HCT116 (cell line): ENCODE data around the gene RASIP1. TPM values are rescaled to one million over a fixed set of nuclear protein-coding genes. Genes with fewer than 3 reads are reported as not detected.
"Not testable (repeated sequence)": the region's sequence is repeated elsewhere in the genome, so short reads cannot be mapped to it uniquely, and the experiment has no call there.

Experiments
- ATAC-seq: fragments of 200-7000 bp; cut with Tn5 transposase; 2 replicates; pipeline ENCODE4 v1.9.1; 2020; ENCODE audit warnings: mild to moderate bottlenecking, moderate library complexity
- BruUV-seq: library from RNA; stranded (reverse); fragments of 400-500 nt; replicated peaks from 2 replicates; lab custom pipeline; 2021; lab: Mats Ljungman, UMichigan
- CTCF ChIA-PET: fragments of 300-600 bp; sonication (Branson Sonifier 250); formaldehyde crosslinking; loops from one replicate; lab custom pipeline; 2021; ENCODE audit warnings: antibody characterized with exemption; lab: Charles Lee
- POLR2A ChIA-PET: fragments of 300-600, 350-600 bp; sonication (Branson Sonifier 250); formaldehyde crosslinking; loops from one replicate; lab custom pipeline; 2021; ENCODE audit warnings: antibody characterized with exemption; lab: Charles Lee
- RAD21 ChIA-PET, 2 experiments: fragments of 300-600 bp; sonication (Branson Sonifier 250); formaldehyde crosslinking; loops; one replicate each; lab custom pipeline; 2023; ENCODE audit warnings: low total read pairs in 2 of 2; ENCODE audit not compliant: uncharacterized antibody in 2 of 2, unreplicated experiment in 2 of 2, low non-redundant PET in 1 of 2; lab: Charles Lee
- DNase-seq: peaks from one replicate; pipeline ENCODE4 v3.0.0-alpha.2; 2010; ENCODE audit warnings: low read depth, low spot score
- H2AFZ ChIP-seq: fragments of 200-600 bp; shearing (Covaris generic), sonication (generic); 2 replicates; pipeline ENCODE4 v1.6.1; 2017; ENCODE audit warnings: low read depth, mixed run types, mixed read lengths, antibody characterized with exemption, low read length; ENCODE audit not compliant: poor library complexity, severe bottlenecking
- H3K27ac ChIP-seq: 2 replicates; pipeline ENCODE4 v1.5.1; 2012; ENCODE audit warnings: low read depth, low read length
- H3K27me3 ChIP-seq: fragments of 200-600 bp; sonication (generic); 2 replicates; pipeline ENCODE4 v1.6.1; 2016; ENCODE audit warnings: mixed run types, low read length, mixed read lengths; ENCODE audit not compliant: insufficient read depth
- H3K36me3 ChIP-seq, 2 experiments: fragments of 200-500 bp in 1 of 2; fragments of 200-600 bp in 1 of 2; sonication (Bioruptor generic) in 1 of 2; sonication (generic) in 1 of 2; 2 replicates each; pipeline versions ENCODE4 v1.5.1 to v1.6.1; 2014 to 2016; ENCODE audit warnings: low read length in 2 of 2, inconsistent platforms in 1 of 2, mixed read lengths in 1 of 2, mixed run types in 1 of 2; ENCODE audit not compliant: insufficient read depth in 2 of 2, control insufficient read depth in 1 of 2
- H3K4me1 ChIP-seq, 2 experiments: fragments of 200-600 bp in 1 of 2; sonication (generic) in 1 of 2; 2 replicates each; pipeline versions ENCODE4 v1.5.1 to v1.6.1; 2012 to 2017; ENCODE audit warnings: low read length in 2 of 2, inconsistent platforms in 1 of 2, mild to moderate bottlenecking in 1 of 2, mixed read lengths in 1 of 2, mixed run types in 1 of 2, moderate library complexity in 1 of 2; ENCODE audit not compliant: insufficient read depth in 2 of 2, control insufficient read depth in 1 of 2
- H3K4me2 ChIP-seq: fragments of 200-600 bp; sonication (generic); 2 replicates; pipeline ENCODE4 v1.6.1; 2017; ENCODE audit warnings: mixed run types, low read length, mixed read lengths
- H3K4me3 ChIP-seq, 2 experiments: fragments of 200-600 bp in 1 of 2; sonication (generic) in 1 of 2; replicated peaks in 1 of 2; 2 replicates each; pipeline ENCODE4 v1.5.1; 2011 to 2016; ENCODE audit warnings: low read length in 2 of 2, control low read depth in 1 of 2, low read depth in 1 of 2, mild to moderate bottlenecking in 1 of 2, mixed read lengths in 1 of 2, mixed run types in 1 of 2
- H3K79me2 ChIP-seq: fragments of 200-600 bp; sonication (generic); 2 replicates; pipeline ENCODE4 v1.6.1; 2017; ENCODE audit warnings: mild to moderate bottlenecking, mixed run types, low read length, moderate library complexity, mixed read lengths; ENCODE audit not compliant: insufficient read depth
- H3K9ac ChIP-seq: fragments of 200-600 bp; sonication (generic); 2 replicates; pipeline ENCODE4 v1.6.1; 2016; ENCODE audit warnings: low read length, mixed read lengths
- H3K9me2 ChIP-seq: fragments of 200-600 bp; sonication (generic), shearing (Covaris generic); 2 replicates; pipeline ENCODE4 v1.6.1; 2017; ENCODE audit warnings: mixed run types, mild to moderate bottlenecking, moderate library complexity; ENCODE audit not compliant: insufficient read depth
- H3K9me3 ChIP-seq, 2 experiments: fragments of 200-500 bp in 1 of 2; fragments of 200-600 bp in 1 of 2; sonication (Bioruptor generic) in 1 of 2; sonication (generic) in 1 of 2; 2 replicates each; pipeline ENCODE4 v1.6.1; 2014 to 2017; ENCODE audit warnings: low read length in 2 of 2, mixed read lengths in 2 of 2, inconsistent platforms in 1 of 2, low read depth in 1 of 2, mild to moderate bottlenecking in 1 of 2, mixed run types in 1 of 2, moderate library complexity in 1 of 2; ENCODE audit not compliant: control insufficient read depth in 1 of 2, insufficient read depth in 1 of 2
- H4K20me1 ChIP-seq: fragments of 200-600 bp; sonication (generic), shearing (Covaris generic); 2 replicates; pipeline ENCODE4 v1.6.1; 2017; ENCODE audit warnings: mixed run types, mild to moderate bottlenecking, moderate library complexity; ENCODE audit not compliant: insufficient read depth
- ELF1 ChIP-seq: IDR thresholded peaks from 2 replicates; pipeline ENCODE4 v1.6.1; 2012; ENCODE audit warnings: low read depth, borderline replicate concordance
- POLR2A ChIP-seq: IDR thresholded peaks from 2 replicates; pipeline ENCODE4 v1.7.0; 2011; ENCODE audit warnings: borderline replicate concordance; ENCODE audit not compliant: insufficient read depth, insufficient read length; ENCODE audit errors: extremely low read depth
- POLR2AphosphoS5 ChIP-seq: IDR thresholded peaks from 2 replicates; pipeline ENCODE4 v1.6.1; 2011; ENCODE audit warnings: mild to moderate bottlenecking, low read depth, low read length, moderate library complexity
- YY1 ChIP-seq: IDR thresholded peaks from 2 replicates; pipeline ENCODE4 v1.6.1; 2011; ENCODE audit warnings: low read length, low read depth, moderate library complexity, mild to moderate bottlenecking; ENCODE audit not compliant: insufficient replicate concordance; ENCODE audit errors: extremely low read depth
- ZNF274 ChIP-seq: fragments of 200-500 bp; sonication (Bioruptor generic); IDR thresholded peaks from 2 replicates; pipeline ENCODE4 v1.6.1; 2014; ENCODE audit warnings: mild to moderate bottlenecking, low read depth, low read length, inconsistent platforms
- intact Hi-C: fragments of 100-400 bp; cut with micrococcal nuclease; formaldehyde crosslinking; loops from 2 replicates; pipeline ENCODE4 v1.10.0; 2022
- total RNA-seq: library from RNA; stranded (reverse); gene quantifications from one replicate; pipeline ENCODE4 v1.2.1, GENCODE V29; 2021; ENCODE audit not compliant: unreplicated experiment
- TF ChIP-seq, protein P1 (sequence below): IDR thresholded peaks from 2 replicates; pipeline ENCODE4 v1.6.1; 2012

RASIP1 gene
- total RNA-seq, 1 experiment from 2014 or later, result 1.9 TPM

DNA sequence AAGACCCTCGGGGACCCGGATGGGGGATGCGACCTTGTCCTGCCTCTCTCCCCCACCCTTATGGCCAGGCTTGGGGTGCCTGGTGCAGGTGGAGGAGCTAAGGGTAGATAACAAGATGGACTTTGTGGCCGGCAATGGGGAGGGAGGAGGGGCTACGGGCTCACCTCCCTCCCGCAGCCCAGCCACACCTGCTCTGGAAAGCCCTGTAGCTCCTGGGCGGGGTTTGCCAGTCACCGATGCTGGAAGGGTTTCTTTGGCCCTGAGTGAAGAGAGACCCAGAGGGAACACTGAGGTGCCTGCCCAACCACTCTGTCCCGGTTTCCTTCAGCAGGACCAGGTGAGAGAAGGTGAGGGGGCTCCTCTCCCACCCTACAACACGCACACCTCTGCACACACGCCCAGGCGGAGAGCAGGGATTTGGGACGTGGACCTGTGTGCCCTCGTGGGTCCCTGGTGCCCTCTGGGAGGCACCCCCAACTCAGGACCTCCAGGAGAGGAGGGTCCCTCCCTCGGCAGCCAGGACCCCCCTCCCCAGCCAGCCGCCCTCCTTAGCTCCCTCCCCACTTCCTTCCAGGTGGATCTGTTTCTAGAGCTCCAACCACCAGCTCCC lies 44.6 kb downstream of the RASIP1 start, which contains the start of gene FUT2:
FUT2 (plus strand) TSS at position 229 of the 610 bp plus-strand sequence. CDS start 6,986 bp downstream, outside the sequence.
- Histone ChIP-seq H3K79me2 (peaks cover 15% of the 10 kb centered on the region; the same call in 1 of the 2 replicates), H3K4me2 (peak within 1 kb of the TSS; percentile 100)
- TF ChIP-seq POLR2AphosphoS5 (peak; percentile 96), ZNF274 (no peak), ELF1 (no peak), POLR2A (peak; percentile 45), YY1 (peak; percentile 7)
- TF ChIP-seq, protein P1, sequence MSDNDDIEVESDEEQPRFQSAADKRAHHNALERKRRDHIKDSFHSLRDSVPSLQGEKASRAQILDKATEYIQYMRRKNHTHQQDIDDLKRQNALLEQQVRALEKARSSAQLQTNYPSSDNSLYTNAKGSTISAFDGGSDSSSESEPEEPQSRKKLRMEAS, result peak; percentile 22; the same call in 1 of the 2 replicates
- TF ChIP-seq, all 23 proteins: peak for 4
- ATAC-seq (peak; percentile 81), DNase-seq (no peak)
- Histone ChIP-seq H3K27me3 (no peaks in the 10 kb centered on the region), H3K4me1 (peaks cover 32 to 55% of the 10 kb centered on the region in 2 experiments), H3K9ac (peak within 1 kb of the TSS; percentile 84), H2AFZ (no peak within 1 kb of the TSS), H3K36me3 (no peaks in the 10 kb centered on the region), H3K4me3 (peak within 1 kb of the TSS; percentile 75 to 85), H3K9me2 (no peaks in the 10 kb centered on the region), H4K20me1 (no peaks in the 10 kb centered on the region), H3K27ac (peak within 1 kb of the TSS; percentile 83), H3K9me3 (no peaks in the 10 kb centered on the region)
- ChIA-PET RAD21 (interaction anchor here in 1 of 2 experiments (1.4 to 1.7 kb wide), 2 partner anchors 17 to 20 kb away, joined by 4 read pairs; no protein-coding TSS in a partner anchor), CTCF (interaction anchor here (0.6 to 1.9 kb wide), 6 partner anchors 17 to 304 kb away, joined by 3 to 12 read pairs (median 4); partner anchors contain the start of genes CA11 and KDELR1), POLR2A (interaction anchor here (0.8 to 1.8 kb wide), 8 partner anchors 9 to 75 kb away, joined by 3 to 15 read pairs (median 4); partner anchors contain the start of gene CA11)
- TSS peak; percentile 79 for BruUV-seq
- intact Hi-C loops, result no loop called here

DNA sequence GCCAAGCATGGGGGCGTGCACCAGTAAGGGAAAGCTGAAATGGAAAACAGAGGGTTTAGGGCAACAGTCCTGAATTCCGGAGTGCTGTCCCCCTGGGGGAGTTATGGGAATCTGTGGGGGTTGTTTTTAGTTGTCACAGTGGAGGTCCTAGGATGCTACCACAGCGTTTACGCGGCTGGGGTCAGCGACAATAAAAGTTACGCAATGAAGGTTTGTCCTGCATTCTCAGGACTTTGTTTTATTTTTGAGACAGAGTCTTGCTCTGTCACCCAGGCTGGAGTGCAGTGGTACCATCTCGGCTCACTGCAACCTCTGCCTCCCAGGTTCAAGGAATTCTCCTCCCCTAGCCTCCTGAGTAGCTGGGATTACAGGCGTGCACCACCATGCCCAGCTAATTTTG lies 46.8 kb downstream of the RASIP1 start:
- Histone ChIP-seq H3K79me2 (peaks cover 11% of the 10 kb centered on the region; the same call in 1 of the 2 replicates), H3K4me1 (peaks cover 28 to 43% of the 10 kb centered on the region in 2 experiments)
- BruUV-seq, H3K9ac ChIP-seq, H3K9me3 ChIP-seq, CTCF ChIA-PET, H3K27ac ChIP-seq, ATAC-seq, intact Hi-C loops, H3K27me3 ChIP-seq, H3K9me2 ChIP-seq, H4K20me1 ChIP-seq, RAD21 ChIA-PET, DNase-seq, H3K4me3 ChIP-seq, H3K36me3 ChIP-seq, H2AFZ ChIP-seq, H3K4me2 ChIP-seq: not testable (repeated sequence)
- POLR2A ChIA-PET, result interaction anchor here (0.6 kb wide), 1 partner anchor 17 kb away, joined by 3 read pairs; no protein-coding TSS in a partner anchor
